ENCODE data around the gene DDX47. TPM values are rescaled to one million over a fixed set of nuclear protein-coding genes. Genes with fewer than 3 reads are reported as not detected.

DDX47 gene
- polyA plus RNA-seq, 1 of the 3 experiments (the other 2 are of a cell fraction): 68.4 TPM

GRCh38 chr12:12821975-12822374 is 8.8 kb downstream of the DDX47 start:
- no peak overlapping the region for H3K4me2 ChIP-seq
- H2AFZ ChIP-seq (ENCODE audit: low read depth): no peak overlapping the region
- H3K4me3 ChIP-seq (ENCODE audit: low read depth in 2 of 2, low read length in 1 of 2): no peak overlapping the region
- 91% methylated on average over 6 of the region's 6 CpGs for WGBS (ENCODE audit: low lambda C conversion rate)
- no peak overlapping the region for H3K9ac ChIP-seq
- CTCF ChIA-PET: interaction anchor here (0.6 to 1.8 kb wide), 6 partner anchors 10 to 1723 kb away, joined by 3 to 10 read pairs (median 4); no protein-coding TSS in a partner anchor
- peaks cover 69 to 76% of the 10 kb centered on the region in 2 experiments for H3K36me3 ChIP-seq (replicated peaks in 1 of 2; ENCODE audit: control insufficient read depth in 1 of 2, insufficient read depth in 2 of 2, low read length in 1 of 2)
- peaks cover 41% of the 10 kb centered on the region for H3F3A ChIP-seq (replicated peaks; ENCODE audit: insufficient read depth)
- peaks cover 3 to 29% of the 10 kb centered on the region in 2 experiments for H3K4me1 ChIP-seq (ENCODE audit: control insufficient read depth in 1 of 2, insufficient read depth in 2 of 2, low read depth in 1 of 2, low read length in 1 of 2)
- no peak for TF ChIP-seq GABPA (IDR thresholded peaks at IDR 0.05; ENCODE audit: low read depth)
- TF ChIP-seq CTCF (IDR thresholded peaks at IDR 0.05): no peak
- TF ChIP-seq POLR2AphosphoS5 (IDR thresholded peaks at IDR 0.05; ENCODE audit: low read depth, low read length): no peak
- TF ChIP-seq FOXM1 (IDR thresholded peaks at IDR 0.05; ENCODE audit: low read depth): no peak
- TF ChIP-seq MEF2A (IDR thresholded peaks at IDR 0.05; ENCODE audit: borderline replicate concordance, low read depth): no peak
- no peak for TF ChIP-seq SMC3 (IDR thresholded peaks at IDR 0.05; ENCODE audit: low read depth, low read length)
- no peak for TF ChIP-seq ZBTB33 (IDR thresholded peaks at IDR 0.05; ENCODE audit: borderline replicate concordance, low read depth)
- TF ChIP-seq TEAD4 (IDR thresholded peaks at IDR 0.05; ENCODE audit: borderline replicate concordance, insufficient read depth): no peak
- TF ChIP-seq USF2 (IDR thresholded peaks at IDR 0.05; ENCODE audit: borderline replicate concordance, low read depth, low read length): no peak
- no peak for TF ChIP-seq MXI1 (IDR thresholded peaks at IDR 0.05; ENCODE audit: low read depth, low read length)
- TF ChIP-seq, protein P1, sequence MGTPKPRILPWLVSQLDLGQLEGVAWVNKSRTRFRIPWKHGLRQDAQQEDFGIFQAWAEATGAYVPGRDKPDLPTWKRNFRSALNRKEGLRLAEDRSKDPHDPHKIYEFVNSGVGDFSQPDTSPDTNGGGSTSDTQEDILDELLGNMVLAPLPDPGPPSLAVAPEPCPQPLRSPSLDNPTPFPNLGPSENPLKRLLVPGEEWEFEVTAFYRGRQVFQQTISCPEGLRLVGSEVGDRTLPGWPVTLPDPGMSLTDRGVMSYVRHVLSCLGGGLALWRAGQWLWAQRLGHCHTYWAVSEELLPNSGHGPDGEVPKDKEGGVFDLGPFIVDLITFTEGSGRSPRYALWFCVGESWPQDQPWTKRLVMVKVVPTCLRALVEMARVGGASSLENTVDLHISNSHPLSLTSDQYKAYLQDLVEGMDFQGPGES (IDR thresholded peaks at IDR 0.05; ENCODE audit: low read depth, low read length): no peak
- no peak for TF ChIP-seq RXRA (IDR thresholded peaks at IDR 0.05; ENCODE audit: borderline replicate concordance, low read depth)
- H3K9me2 ChIP-seq: no peaks in the 10 kb centered on the region
- no peaks in the 10 kb centered on the region for H3K9me3 ChIP-seq
- no peaks in the 10 kb centered on the region for H4K20me1 ChIP-seq (ENCODE audit: insufficient read depth)
- no peak overlapping the region for H3K27ac ChIP-seq (ENCODE audit: low read depth in 2 of 2, low read length in 1 of 2)
- peaks cover 40% of the 10 kb centered on the region for H3K79me2 ChIP-seq (ENCODE audit: insufficient read depth)
- POLR2A ChIA-PET: no interaction called here
- H3K27me3 ChIP-seq (ENCODE audit: insufficient read depth): no peaks in the 10 kb centered on the region
- DNase-seq: no peak
